Activated CD4-positive, alpha-beta T cell treated with anti-CD3 and anti-CD28 coated beads for 1 hour (primary cell): Measurements from ENCODE around the gene INO80B.
"Not testable (repeated sequence)": the region's sequence is repeated elsewhere in the genome, so short reads cannot be mapped to it uniquely, and the experiment has no call there.

Experiments
- DNase-seq: peaks from one replicate; pipeline ENCODE4 v3.0.0-alpha.2; 2020

The INO80B gene

GRCh38 chr2:74454654-74455511 is at the start of gene INO80B:
INO80B (plus strand) TSS chr2:74455087; CDS start chr2:74455117, 30 bp downstream.
- peak; percentile 98 for DNase-seq

GRCh38 chr2:74406035-74406434 is 48.9 kb upstream of the INO80B start:
- DNase-seq: no peak

DNA sequence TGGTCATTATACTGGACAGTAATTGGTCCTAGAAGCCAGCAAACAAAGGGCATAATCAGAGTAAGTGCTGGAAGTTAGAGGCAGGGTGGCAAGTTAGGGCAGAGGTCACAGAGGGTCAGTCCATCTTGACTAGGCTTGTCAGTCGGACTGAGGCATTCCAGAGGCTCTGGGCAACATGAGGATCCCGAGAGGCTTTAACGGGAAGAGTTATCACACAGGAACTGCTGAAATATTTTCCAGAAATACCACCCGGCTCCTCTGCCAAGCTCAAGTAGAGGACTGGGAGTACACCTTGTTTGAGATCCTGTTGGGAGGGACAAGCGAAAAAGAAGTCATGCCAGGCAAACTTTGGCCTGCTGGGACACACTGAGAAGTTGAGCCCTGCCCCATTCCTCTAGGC is 47.2 kb upstream of the INO80B start:
- DNase-seq: no peak

- DNase-seq: no peak
Measured at GRCh38 chr2:74413001-74413698, 41.7 kb upstream of the INO80B start.

- DNase-seq: no peak
Measured at GRCh38 chr2:74414441-74414840, 40.4 kb upstream of the INO80B start.

GRCh38 chr2:74414881-74415761 is 39.8 kb upstream of the INO80B start:
- DNase-seq: no peak

DNA sequence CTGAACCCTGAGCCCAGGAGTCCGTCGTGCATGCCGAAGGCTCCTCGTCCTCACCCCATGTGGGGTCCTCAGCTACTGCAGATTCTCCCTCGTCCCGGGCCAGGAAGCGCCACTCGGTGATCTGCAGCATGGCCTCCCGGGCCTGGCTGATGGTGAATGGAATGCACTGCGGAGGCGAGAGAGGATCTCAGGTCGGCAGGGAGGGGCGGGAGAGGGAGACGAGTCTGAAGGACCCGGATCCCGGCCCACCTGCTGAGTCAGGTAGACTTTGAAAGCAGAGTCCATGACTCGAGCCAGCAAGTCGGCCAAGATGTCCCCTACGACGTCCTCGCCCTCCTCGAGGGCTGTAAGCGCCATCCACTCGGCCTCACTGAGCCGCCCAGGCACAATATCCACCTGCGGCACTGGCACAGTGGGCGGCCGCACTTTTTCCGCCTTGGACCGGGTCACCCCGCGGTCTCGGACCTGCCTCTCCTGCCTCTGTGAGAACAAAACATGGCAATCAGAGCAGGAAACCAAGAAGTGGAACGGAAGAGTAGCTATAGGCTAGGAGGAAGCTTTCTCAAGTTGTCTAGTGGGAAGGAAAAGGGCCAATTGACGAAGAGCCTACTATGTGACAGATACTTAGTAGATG is 39.0 kb upstream of the INO80B start:
- DNase-seq: no peak

GRCh38 chr2:74416778-74417177 is 38.1 kb upstream of the INO80B start:
- DNase-seq: no peak

DNA sequence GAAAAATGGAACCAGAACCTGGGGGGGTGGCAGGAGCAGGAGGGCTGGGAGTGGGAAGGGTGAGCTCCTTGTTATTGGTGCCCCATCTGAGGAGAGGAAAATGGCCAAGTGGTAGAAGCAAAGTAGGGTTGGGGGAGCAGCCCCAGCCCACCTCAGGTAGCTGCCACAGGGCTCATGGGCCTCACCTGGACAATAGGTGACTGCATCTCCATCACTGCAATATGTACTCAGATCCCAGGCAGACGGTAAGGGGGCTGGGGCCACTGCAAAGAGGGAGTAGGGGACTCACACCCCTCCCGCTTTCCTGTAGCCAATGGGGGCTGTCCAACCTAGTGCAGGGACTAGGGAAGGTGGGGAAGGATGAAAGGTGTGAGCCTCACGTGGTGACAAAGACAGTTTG is 37.7 kb upstream of the INO80B start:
- DNase-seq: no peak

GRCh38 chr2:74417763-74418162 is 37.1 kb upstream of the INO80B start:
- no peak for DNase-seq

DNA sequence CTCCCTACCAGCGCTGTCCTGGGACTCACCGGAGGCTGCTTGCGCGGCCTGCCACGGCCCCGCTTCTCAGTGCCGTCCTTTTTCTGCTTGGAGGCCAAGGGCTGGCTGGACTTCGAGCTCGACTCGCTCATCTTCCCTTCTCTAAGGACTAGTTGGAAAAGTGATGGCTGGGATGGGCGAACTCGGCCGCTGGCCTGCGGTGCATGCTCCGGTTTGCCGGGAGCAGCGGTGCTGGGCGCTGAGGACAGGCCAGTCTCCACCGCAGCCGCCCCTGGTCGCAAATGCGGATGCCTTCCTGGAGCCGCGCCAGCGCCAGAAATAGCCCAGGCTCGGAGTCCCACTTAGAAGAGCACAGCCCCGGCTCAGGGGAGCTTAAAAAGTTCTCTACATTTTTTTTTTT is 36.6 kb upstream of the INO80B start:
- DNase-seq: no peak

DNA sequence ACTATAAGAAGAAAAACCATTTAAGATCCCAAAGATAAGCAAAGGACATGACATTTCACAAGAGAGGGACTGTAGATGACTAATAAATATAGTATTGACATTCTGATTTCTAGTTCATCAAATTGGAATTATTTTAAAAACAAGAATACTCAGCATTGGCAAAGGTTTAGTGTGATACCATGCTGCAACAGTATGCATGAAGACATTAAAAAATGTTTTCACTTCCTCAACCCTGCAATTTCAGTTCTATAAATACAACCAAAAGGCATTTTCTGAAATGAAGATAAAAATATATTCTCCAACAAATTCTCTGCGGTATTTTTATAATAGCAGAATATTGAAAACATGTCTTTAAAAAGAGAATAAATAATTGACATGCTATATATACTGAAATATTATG is 35.5 kb upstream of the INO80B start:
- DNase-seq: no peak

DNA sequence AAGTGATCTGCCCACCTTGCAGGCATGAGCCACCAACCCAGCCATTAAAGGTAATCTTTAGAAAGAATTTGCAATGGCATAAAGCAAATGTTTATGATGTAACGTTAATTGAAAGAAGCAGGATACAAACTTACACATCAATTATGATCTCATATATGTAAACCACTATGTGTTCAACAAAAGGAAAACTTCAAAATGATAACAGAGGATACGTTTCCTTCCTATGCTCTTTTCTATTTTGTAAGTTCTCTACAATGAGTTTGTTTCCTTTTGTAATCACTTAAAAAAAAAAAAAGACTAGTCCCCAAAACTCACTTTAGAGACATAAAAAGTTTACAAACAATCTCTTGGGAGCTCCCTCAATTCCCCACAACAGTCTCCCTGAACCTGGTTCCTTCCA is 34.9 kb upstream of the INO80B start:
- DNase-seq: no peak

- DNase-seq: not testable (repeated sequence)
Measured at GRCh38 chr2:74420443-74421103, 34.3 kb upstream of the INO80B start.

GRCh38 chr2:74421221-74421870 is 33.5 kb upstream of the INO80B start, which contains the start of the genes C2orf81 and WDR54:
C2orf81 (minus strand) TSS chr2:74421619; CDS start chr2:74421560, 59 bp downstream.
WDR54 (plus strand) TSS chr2:74421730; CDS start chr2:74422154, 424 bp downstream.
- DNase-seq: peak; percentile 89

- no peak for DNase-seq
Measured at GRCh38 chr2:74423231-74424095, 31.4 kb upstream of the INO80B start.

GRCh38 chr2:74424139-74424992 is 30.5 kb upstream of the INO80B start:
- no peak for DNase-seq

GRCh38 chr2:74424995-74425406 is 29.9 kb upstream of the INO80B start:
- DNase-seq: no peak

GRCh38 chr2:74425523-74425922 is 29.4 kb upstream of the INO80B start:
- no peak for DNase-seq
